ENCODE data around the gene IL17RE.
"Not testable (repeated sequence)": the region's sequence is repeated elsewhere in the genome, so short reads cannot be mapped to it uniquely, and the experiment has no call there.

The IL17RE gene

GRCh38 chr3:9902372-9903237 lies at the start of gene IL17RE:
Gene IL17RE, plus strand, starts transcription at chr3:9902848. Its CDS starts 85 bp downstream, at chr3:9902933.
- no peak for DNase-seq (ENCODE audit: low read depth)

- not testable (repeated sequence) for DNase-seq (ENCODE audit: low read depth)
These were observed 48.2 kb upstream of the IL17RE start for GRCh38 chr3:9854291-9854940.

GRCh38 chr3:9855594-9855993 lies 47.1 kb upstream of the IL17RE start:
- DNase-seq (ENCODE audit: low read depth) = no peak

GRCh38 chr3:9859530-9860025 lies 43.1 kb upstream of the IL17RE start:
- no peak for DNase-seq (ENCODE audit: low read depth)

GRCh38 chr3:9861201-9861600 lies 41.4 kb upstream of the IL17RE start:
- no peak for DNase-seq (ENCODE audit: low read depth)

GRCh38 chr3:9861626-9862130 lies 41.0 kb upstream of the IL17RE start:
- no peak for DNase-seq (ENCODE audit: low read depth)

- DNase-seq (ENCODE audit: low read depth) = no peak
These were observed 40.1 kb upstream of the IL17RE start for GRCh38 chr3:9862391-9863057.

- DNase-seq (ENCODE audit: low read depth) = no peak
These were observed 39.4 kb upstream of the IL17RE start for GRCh38 chr3:9863058-9863772.

GRCh38 chr3:9864200-9864927 lies 38.3 kb upstream of the IL17RE start:
- DNase-seq (ENCODE audit: low read depth) = peak; percentile 50

GRCh38 chr3:9865125-9865637 lies 37.5 kb upstream of the IL17RE start:
- not testable (repeated sequence) for DNase-seq (ENCODE audit: low read depth)

GRCh38 chr3:9866639-9867038 lies 36.0 kb upstream of the IL17RE start:
- DNase-seq (ENCODE audit: low read depth) = no peak

GRCh38 chr3:9867106-9867505 lies 35.5 kb upstream of the IL17RE start:
- DNase-seq (ENCODE audit: low read depth) = no peak

- no peak for DNase-seq (ENCODE audit: low read depth)
These were observed 32.7 kb upstream of the IL17RE start for GRCh38 chr3:9869955-9870354.

- DNase-seq (ENCODE audit: low read depth) = no peak
These were observed 31.7 kb upstream of the IL17RE start for GRCh38 chr3:9870978-9871377.

GRCh38 chr3:9872067-9872466 lies 30.6 kb upstream of the IL17RE start:
- DNase-seq (ENCODE audit: low read depth) = not testable (repeated sequence)

- DNase-seq (ENCODE audit: low read depth) = no peak
These were observed 27.2 kb upstream of the IL17RE start for GRCh38 chr3:9875448-9875847.

GRCh38 chr3:9876255-9876654 lies 26.4 kb upstream of the IL17RE start:
- DNase-seq (ENCODE audit: low read depth) = not testable (repeated sequence)

- no peak for DNase-seq (ENCODE audit: low read depth)
These were observed 25.7 kb upstream of the IL17RE start for GRCh38 chr3:9876991-9877390.

GRCh38 chr3:9878700-9879099 lies 23.9 kb upstream of the IL17RE start:
- no peak for DNase-seq (ENCODE audit: low read depth)

GRCh38 chr3:9879830-9880549 lies 22.7 kb upstream of the IL17RE start, which contains the start of gene CIDEC:
Gene CIDEC, minus strand, starts transcription at chr3:9880253. Its CDS starts 1,767 bp downstream, at chr3:9878486.
- no peak for DNase-seq (ENCODE audit: low read depth)

Data from GM04504 (cell line).